Progenitor cell of endocrine pancreas (in vitro differentiated cells): ENCODE data around the gene BTG3. TPM values are rescaled to one million over a fixed set of nuclear protein-coding genes. Genes with fewer than 3 reads are reported as not detected.

ENCODE experiments used
- DNase-seq: peaks from one replicate; pipeline ENCODE4 v3.0.0; 2021; ENCODE audit warnings: low spot score; ENCODE audit not compliant: unreplicated experiment
- H3K27ac Mint-ChIP-seq: 2 replicates; pipeline ENCODE4 v1.8.0; 2021; ENCODE audit warnings: mild to moderate bottlenecking, moderate library complexity, mixed read lengths
- H3K27me3 Mint-ChIP-seq: 2 replicates; pipeline ENCODE4 v1.8.0; 2021; ENCODE audit warnings: mixed read lengths
- H3K36me3 Mint-ChIP-seq: 2 replicates; pipeline ENCODE4 v1.8.0; 2022; ENCODE audit warnings: mixed read lengths; ENCODE audit not compliant: insufficient read depth
- H3K4me1 Mint-ChIP-seq: 2 replicates; pipeline ENCODE4 v1.8.0; 2021; ENCODE audit warnings: low read depth, mixed read lengths
- H3K4me3 Mint-ChIP-seq: 2 replicates; pipeline ENCODE4 v1.8.0; 2021; ENCODE audit warnings: low read depth, mild to moderate bottlenecking, moderate library complexity, mixed read lengths
- H3K9me3 Mint-ChIP-seq: 2 replicates; pipeline ENCODE4 v1.8.0; 2021; ENCODE audit warnings: low read depth, mixed read lengths
- CTCF ChIP-seq: fragments of 200-600 bp; sonication (generic); IDR thresholded peaks from one replicate; pipeline ENCODE4 v1.5.0; 2021; ENCODE audit warnings: antibody characterized with exemption, mild to moderate bottlenecking; ENCODE audit not compliant: unreplicated experiment
- total RNA-seq: library from RNA; stranded (reverse); gene quantifications from 2 replicates; pipeline ENCODE4 v1.2.1, GENCODE V29; 2021

Gene BTG3
- total RNA-seq, 1 donor from 2014 or later = 29.0 TPM

GRCh38 chr21:17650292-17650691, 37.6 kb upstream of the BTG3 start:
- peaks cover 8% of the 10 kb centered on the region for H3K9me3 Mint-ChIP-seq
- no peaks in the 10 kb centered on the region for H3K27me3 Mint-ChIP-seq
- no peak for TF ChIP-seq CTCF
- DNase-seq = no peak
- H3K36me3 Mint-ChIP-seq = no peaks in the 10 kb centered on the region
- peaks cover 7% of the 10 kb centered on the region for H3K4me1 Mint-ChIP-seq
- no peak overlapping the region for H3K4me3 Mint-ChIP-seq
- no peak overlapping the region for H3K27ac Mint-ChIP-seq

- peaks cover 7% of the 10 kb centered on the region for H3K4me1 Mint-ChIP-seq
- no peak for DNase-seq
- no peak overlapping the region for H3K27ac Mint-ChIP-seq
Observed at GRCh38 chr21:17646790-17647189, 34.1 kb upstream of the BTG3 start.

DNA sequence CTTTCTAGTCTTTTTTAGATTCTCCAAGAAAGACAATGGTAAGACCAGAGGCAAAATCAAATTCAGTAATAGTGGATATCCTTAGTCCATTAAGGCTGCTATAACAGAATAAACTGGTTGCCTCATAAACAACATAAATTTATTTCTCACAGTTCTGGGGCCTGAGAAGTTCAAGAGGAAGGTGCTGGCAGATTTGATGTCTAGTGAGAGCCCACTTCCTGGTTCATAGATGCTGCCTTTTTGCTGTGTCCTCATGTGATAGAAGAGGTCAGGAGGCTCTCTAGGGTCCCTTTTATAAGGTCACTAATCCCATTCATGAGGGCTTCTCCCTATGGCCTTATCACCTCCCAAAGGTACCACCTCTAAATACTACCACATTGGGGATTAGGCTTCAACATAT, 31.5 kb upstream of the BTG3 start:
- Mint-ChIP-seq H3K27me3 (no peaks in the 10 kb centered on the region), H3K4me1 (no peaks in the 10 kb centered on the region), H3K4me3 (no peak overlapping the region), H3K36me3 (no peaks in the 10 kb centered on the region), H3K9me3 (peaks cover 13% of the 10 kb centered on the region), H3K27ac (no peak overlapping the region)
- TF ChIP-seq CTCF = no peak
- DNase-seq = no peak

More at GRCh38 chr21:17646790-17647189, 34.1 kb upstream of the BTG3 start:
- Mint-ChIP-seq H3K27me3 (no peaks in the 10 kb centered on the region), H3K9me3 (peaks cover 8% of the 10 kb centered on the region), H3K4me3 (no peak overlapping the region), H3K36me3 (no peaks in the 10 kb centered on the region)
- no peak for TF ChIP-seq CTCF

DNA sequence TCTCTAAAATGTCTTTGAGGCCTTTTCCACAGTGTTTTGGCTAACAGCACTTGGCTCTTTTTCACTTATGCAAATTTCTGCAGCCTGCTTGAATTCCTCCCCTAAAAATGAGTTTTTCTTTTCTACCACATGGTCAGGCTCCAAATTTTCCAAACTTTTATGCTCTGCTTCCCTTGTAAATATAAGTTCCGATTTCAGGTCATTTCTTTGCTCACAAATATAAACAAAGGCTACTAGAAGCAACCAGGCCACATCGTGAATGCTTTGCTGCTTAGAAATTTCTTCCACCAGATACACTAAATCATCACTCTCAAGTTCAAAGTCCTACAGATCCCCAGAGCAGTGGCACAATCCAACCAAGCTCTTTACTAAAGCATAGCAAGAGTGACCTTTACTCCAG, 28.1 kb upstream of the BTG3 start:
- H3K27ac Mint-ChIP-seq = no peak overlapping the region
- no peak for DNase-seq
- H3K4me3 Mint-ChIP-seq = no peak overlapping the region
- no peaks in the 10 kb centered on the region for H3K36me3 Mint-ChIP-seq
- H3K27me3 Mint-ChIP-seq = no peaks in the 10 kb centered on the region
- H3K9me3 Mint-ChIP-seq = peaks cover 5% of the 10 kb centered on the region
- TF ChIP-seq CTCF = no peak
- H3K4me1 Mint-ChIP-seq = no peaks in the 10 kb centered on the region

- no peaks in the 10 kb centered on the region for H3K4me1 Mint-ChIP-seq
- H3K27ac Mint-ChIP-seq = no peak overlapping the region
- peaks cover 8% of the 10 kb centered on the region for H3K9me3 Mint-ChIP-seq
- TF ChIP-seq CTCF = no peak
- no peaks in the 10 kb centered on the region for H3K27me3 Mint-ChIP-seq
- no peak overlapping the region for H3K4me3 Mint-ChIP-seq
- no peak for DNase-seq
- H3K36me3 Mint-ChIP-seq = peaks cover 1% of the 10 kb centered on the region
Observed at GRCh38 chr21:17636711-17637110, 24.0 kb upstream of the BTG3 start.
